Adrenal gland (tissue), 12 donors: Measurements from ENCODE around the gene PAPOLA. TPM values are rescaled to one million over a fixed set of nuclear protein-coding genes. Genes with fewer than 3 reads are reported as not detected.

ENCODE experiments used
- DNase-seq, 7 donors: peaks; one replicate each; pipeline ENCODE4 v3.0.0-alpha.2; 2019 to 2020
- H3K27ac ChIP-seq, 5 donors: fragments of 200-600 bp; sonication (generic) in 4 of 5; 1 replicate in 3 of 5; 2 replicates in 2 of 5; pipeline versions ENCODE4 v1.5.1 to v1.8.0; 2016 to 2020; ENCODE audit warnings: mild to moderate bottlenecking in 1 of 5
- H3K27me3 ChIP-seq: fragments of 200-600 bp; 2 replicates; pipeline ENCODE4 v1.8.0; 2021
- H3K36me3 ChIP-seq, 2 donors: fragments of 200-600 bp; replicated peaks in 1 of 2; 1 replicate in 1 of 2; 2 replicates in 1 of 2; pipeline versions ENCODE4 v1.5.1 to v1.8.0; 2018 to 2022
- H3K4me1 ChIP-seq, 2 donors: fragments of 200-600 bp; replicated peaks in 1 of 2; 1 replicate in 1 of 2; 2 replicates in 1 of 2; pipeline versions ENCODE4 v1.5.1 to v1.8.0; 2018 to 2021
- H3K4me3 ChIP-seq, 4 donors: fragments of 200-600 bp; sonication (generic) in 3 of 4; one replicate each; pipeline ENCODE4 v1.5.1; 2016 to 2018
- H3K9me3 ChIP-seq, 3 donors: fragments of 200-600 bp; sonication (generic) in 1 of 3; replicated peaks in 1 of 3; 1 replicate in 2 of 3; 2 replicates in 1 of 3; pipeline versions ENCODE4 v1.5.1 to v1.8.0; 2016 to 2021
- CTCF ChIP-seq, 6 experiments: fragments of 450-650 bp in 4 of 6; fragments of 200-600 bp in 2 of 6; sonication (generic) in 1 of 6; IDR thresholded peaks; 1 replicate in 5 of 6; 2 replicates in 1 of 6; pipeline versions ENCODE4 v1.5.1 to v1.8.0; 2016 to 2021; ENCODE audit warnings: antibody characterized with exemption in 6 of 6, mild to moderate bottlenecking in 2 of 6, moderate library complexity in 1 of 6
- POLR2A ChIP-seq, 2 donors: fragments of 450-650 bp; IDR thresholded peaks; one replicate each; pipeline ENCODE4 v1.6.1; 2017; ENCODE audit warnings: antibody characterized with exemption in 2 of 2, mild to moderate bottlenecking in 2 of 2, moderate library complexity in 1 of 2
- WGBS, 4 donors: extraction: QIAGEN DNeasy Blood & Tissue Kit in 2 of 4; methylation state at CpG; one replicate each; pipeline versions ENCODE4 v1.1.5 to v1.1.7; 2013 to 2017; 5-methylcytosine and 5-hydroxymethylcytosine counted together
- intact Hi-C, 2 donors: fragments of 100-400 bp; cut with DNase I; formaldehyde crosslinking; loops; one replicate each; pipeline versions ENCODE4 v1.14.1 to v1.15.0; 2022 to 2023
- polyA plus RNA-seq, 3 donors: library from polyadenylated mRNA; stranded (reverse); fragments of 200-250 nt in 2 of 3; fragments of 350-450 nt in 1 of 3; fragmentation: Illumina TruSeq in 1 of 3; extraction: RNeasy Lipid Tissue Mini Kit (QIAGEN cat#74804) in 1 of 3; gene quantifications; one replicate each; pipeline ENCODE4 v1.2.3, GENCODE V29; 2013 to 2014
- total RNA-seq, 9 donors: library from RNA; depleted of rRNA in 4 of 9; stranded (reverse); fragments of >200 nt in 4 of 9; fragments of 120-200 nt in 1 of 9; fragmentation: NEBNext Ultra II Directional in 1 of 9; extraction: Animal tissue kit (Norgen Biotek cat#: 25700) in 1 of 9; gene quantifications; one replicate each; pipeline versions ENCODE4 v1.1.0 to v1.2.4, GENCODE V29; 2013 to 2023
- donor health status: healthy with polysubstance abuse.
- donor health status: Bipolar disorder and iron deficiency.
- donor health status: DM: yes; HTN: yes; CAD: no.
- donor health status: DM: no; HTN: no; CAD: no.
- donor health status: DM: no; HTN: no; CAD: no.
- donor health status: DM: yes; HTN: yes; CAD: no.

PAPOLA gene
- total and polyA plus RNA-seq, 12 donors = 63.3 to 205 (median 156) TPM

DNA sequence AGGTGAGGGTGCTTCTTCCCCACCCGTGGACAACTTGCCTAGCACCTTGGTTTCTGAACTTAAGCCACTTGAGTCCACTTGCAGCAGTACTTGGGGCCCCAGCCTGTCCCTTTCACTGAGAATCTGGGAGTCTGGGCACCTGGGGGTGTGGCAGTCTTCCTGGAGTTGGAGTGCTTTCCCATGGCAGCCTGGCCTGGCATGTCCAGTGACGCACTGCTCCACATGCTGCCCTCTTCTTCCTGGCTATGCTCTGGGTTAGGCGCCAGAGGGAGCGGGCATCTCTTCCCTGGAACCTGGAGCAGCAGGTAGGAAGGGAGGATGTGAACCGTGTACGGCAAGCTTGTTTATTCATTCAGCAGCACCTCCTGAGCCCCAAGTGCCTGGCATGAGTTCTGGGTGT, 76.4 kb downstream of the PAPOLA start:
- no peak for DNase-seq
- TF ChIP-seq CTCF (IDR thresholded peaks at IDR 0.05) (no peak), POLR2A (IDR thresholded peaks at IDR 0.05) (no peak)
- H3K4me3 ChIP-seq = no peak overlapping the region
- peaks cover 10 to 16% of the 10 kb centered on the region in 2 donors for H3K4me1 ChIP-seq
- H3K36me3 ChIP-seq = no peaks in the 10 kb centered on the region
- intact Hi-C loops = loop anchor here in 1 of 2 donors (10.0 kb wide), 1 partner anchor 166 kb away; no protein-coding TSS in a partner anchor
- H3K27me3 ChIP-seq = no peaks in the 10 kb centered on the region
- H3K9me3 ChIP-seq = no peaks in the 10 kb centered on the region
- WGBS, 4 donors = 57 to 88% (median 83%) methylated on average over 1 to 6 of the region's 6 CpGs
- no peak overlapping the region for H3K27ac ChIP-seq

GRCh38 chr14:96579358-96579757, 77.2 kb downstream of the PAPOLA start:
- H3K4me1 ChIP-seq = peaks cover 7 to 8% of the 10 kb centered on the region in 2 donors
- no peaks in the 10 kb centered on the region for H3K36me3 ChIP-seq
- no peak overlapping the region for H3K27ac ChIP-seq
- no peak overlapping the region for H3K4me3 ChIP-seq
- no peaks in the 10 kb centered on the region for H3K9me3 ChIP-seq
- no peak for DNase-seq
- no peaks in the 10 kb centered on the region for H3K27me3 ChIP-seq
- 89 to 98% (median 91%) methylated on average over 6 of the region's 6 CpGs for WGBS, 4 donors
- intact Hi-C loops = loop anchor here in 1 of 2 donors (10.0 kb wide), 1 partner anchor 165 kb away; no protein-coding TSS in a partner anchor
- TF ChIP-seq POLR2A (IDR thresholded peaks at IDR 0.05) (no peak), CTCF (IDR thresholded peaks at IDR 0.05) (no peak)

- peaks cover 2 to 3% of the 10 kb centered on the region in 2 donors for H3K4me1 ChIP-seq
- TF ChIP-seq CTCF (IDR thresholded peaks at IDR 0.05) = no peak
- no peak for TF ChIP-seq POLR2A (IDR thresholded peaks at IDR 0.05)
- no peak for DNase-seq
- WGBS, 4 donors = 76 to 91% (median 82%) methylated on average over 6 of the region's 6 CpGs
- intact Hi-C loops = loop anchor here in 1 of 2 donors (10.0 kb wide), 1 partner anchor 165 kb away; no protein-coding TSS in a partner anchor
- H3K27me3 ChIP-seq = peaks cover under 1% of the 10 kb centered on the region
- no peaks in the 10 kb centered on the region for H3K9me3 ChIP-seq
- no peak overlapping the region for H3K27ac ChIP-seq
- no peak overlapping the region for H3K4me3 ChIP-seq
- H3K36me3 ChIP-seq = no peaks in the 10 kb centered on the region
Measured at GRCh38 chr14:96579855-96580254, 77.7 kb downstream of the PAPOLA start.

DNA sequence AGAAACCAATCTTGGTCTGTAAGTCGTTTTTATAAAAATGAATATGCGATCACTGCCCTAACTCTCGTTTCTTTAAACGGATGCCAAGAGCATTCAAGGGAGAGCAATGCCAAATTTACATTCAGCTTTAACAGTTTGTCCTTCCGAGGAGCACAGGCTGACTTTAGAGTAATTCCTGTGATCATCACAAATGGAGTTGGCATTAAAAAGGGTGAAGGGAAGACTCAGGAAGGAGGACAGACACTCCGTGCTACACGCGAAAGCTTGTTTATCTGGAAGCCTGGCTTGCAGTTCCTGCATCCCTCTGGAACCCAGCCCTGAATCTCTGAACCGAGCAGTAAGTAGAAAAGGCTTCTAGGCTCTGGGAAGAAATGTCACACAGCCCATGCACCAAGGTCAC, 78.4 kb downstream of the PAPOLA start:
- DNase-seq = no peak
- WGBS, 4 donors = 51 to 62% (median 58%) methylated on average over 9 of the region's 9 CpGs
- no peak for TF ChIP-seq CTCF (IDR thresholded peaks at IDR 0.05)
- no peak for TF ChIP-seq POLR2A (IDR thresholded peaks at IDR 0.05)
- no peaks in the 10 kb centered on the region for H3K4me1 ChIP-seq
- peaks cover 7% of the 10 kb centered on the region for H3K27me3 ChIP-seq
- H3K36me3 ChIP-seq = no peaks in the 10 kb centered on the region
- no peaks in the 10 kb centered on the region for H3K9me3 ChIP-seq
- no peak overlapping the region for H3K4me3 ChIP-seq
- no peak overlapping the region for H3K27ac ChIP-seq
- intact Hi-C loops = no loop called here
